ENCODE measurements around the gene WIPF1.
"Not testable (repeated sequence)": the region's sequence is repeated elsewhere in the genome, so short reads cannot be mapped to it uniquely, and the experiment has no call there.

WIPF1 gene

GRCh38 chr2:174569678-174570077 lies 27.9 kb downstream of the WIPF1 start:
- no peak for DNase-seq

DNA sequence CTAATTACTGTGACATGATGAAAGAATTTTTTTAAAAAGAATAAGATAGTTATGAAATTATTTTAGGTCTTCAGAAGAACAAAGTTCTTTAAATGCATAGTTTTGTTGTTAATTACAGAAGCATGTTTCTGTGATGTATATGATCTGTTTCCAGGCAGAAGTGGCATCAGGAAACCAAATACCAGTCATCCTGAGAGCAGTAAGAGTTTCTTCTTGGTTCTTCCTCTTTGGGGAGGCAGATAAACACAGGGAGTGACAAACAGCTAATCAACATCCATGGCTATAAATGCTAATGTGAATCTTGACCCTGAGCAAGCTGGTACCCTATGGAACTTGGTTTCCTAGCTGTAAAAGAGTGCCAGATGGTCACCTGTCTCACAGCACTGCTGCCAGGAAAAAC lies 29.2 kb downstream of the WIPF1 start:
- no peak for DNase-seq

DNA sequence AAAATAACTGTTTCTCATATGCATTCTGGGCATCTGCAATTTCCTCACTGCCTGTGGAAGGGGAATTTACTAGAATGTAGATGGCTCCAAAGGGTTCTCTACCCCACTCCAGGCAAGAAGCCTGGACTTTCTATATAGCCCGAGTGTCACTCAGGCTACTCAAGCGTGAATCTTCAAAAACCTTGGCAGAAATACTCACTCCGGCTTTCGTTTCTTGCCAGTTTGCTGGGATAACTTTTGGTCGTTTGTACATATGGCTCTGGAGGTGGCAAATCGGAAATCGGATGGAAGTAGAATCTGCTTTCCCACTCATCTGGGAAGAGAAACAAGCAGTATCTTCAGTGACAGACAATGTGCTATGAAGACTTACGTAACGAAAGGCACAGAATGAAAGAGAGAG lies 30.7 kb downstream of the WIPF1 start:
- DNase-seq, result no peak

DNA sequence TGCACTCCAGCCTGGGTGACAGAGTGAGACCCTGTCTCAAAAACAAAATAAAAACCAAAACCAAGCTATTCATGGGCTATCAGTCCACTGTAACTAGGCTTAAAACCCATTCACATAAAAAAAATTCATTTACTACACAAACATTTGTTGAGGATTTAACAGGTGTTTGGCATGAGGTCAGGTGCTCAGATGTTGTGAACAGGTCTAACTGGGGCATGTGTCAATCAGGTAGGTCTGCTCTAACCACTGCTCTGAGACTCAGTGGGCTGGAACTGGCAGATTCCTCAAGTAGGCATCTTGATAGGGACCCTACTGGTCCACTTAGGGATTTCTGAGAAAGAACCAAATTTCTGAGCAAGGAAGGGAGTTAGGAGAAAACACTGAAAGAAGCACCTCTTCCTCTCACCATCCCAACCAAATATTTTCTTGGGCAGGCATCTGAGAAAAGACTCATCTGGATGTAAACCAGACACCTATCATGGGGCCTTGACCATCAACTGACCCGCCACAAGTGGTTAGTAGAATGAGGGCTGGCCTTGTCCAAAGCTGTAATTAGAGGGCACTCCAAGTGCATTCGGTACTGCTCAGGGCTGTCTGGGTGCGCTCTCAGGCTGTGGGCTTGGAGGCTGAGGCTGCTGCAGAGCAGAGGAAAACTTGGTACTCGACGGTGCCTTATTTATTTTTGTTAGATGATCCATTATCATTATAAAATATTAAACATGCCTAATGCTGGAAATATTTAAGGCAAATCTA lies 33.9 kb downstream of the WIPF1 start:
- DNase-seq, result no peak

DNA sequence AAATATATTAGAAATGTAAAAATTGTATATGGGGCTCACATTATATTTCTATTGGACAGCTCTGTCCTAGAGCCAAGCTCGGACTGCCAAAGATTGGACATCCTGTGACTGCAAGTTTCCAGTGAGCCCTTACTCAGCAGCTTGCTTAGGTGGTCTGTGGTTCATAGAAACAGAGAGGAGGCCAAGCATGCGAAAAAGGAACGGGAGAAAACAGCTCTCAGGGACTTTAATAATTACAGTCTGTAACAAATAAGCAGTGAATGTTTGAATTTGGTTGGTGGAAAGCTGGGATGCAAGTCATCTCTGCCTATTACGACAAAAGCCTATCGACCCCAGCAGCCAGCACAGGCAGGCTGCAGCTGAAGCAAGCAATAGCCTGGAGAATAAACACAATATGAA lies 35.6 kb downstream of the WIPF1 start:
- no peak for DNase-seq

DNA sequence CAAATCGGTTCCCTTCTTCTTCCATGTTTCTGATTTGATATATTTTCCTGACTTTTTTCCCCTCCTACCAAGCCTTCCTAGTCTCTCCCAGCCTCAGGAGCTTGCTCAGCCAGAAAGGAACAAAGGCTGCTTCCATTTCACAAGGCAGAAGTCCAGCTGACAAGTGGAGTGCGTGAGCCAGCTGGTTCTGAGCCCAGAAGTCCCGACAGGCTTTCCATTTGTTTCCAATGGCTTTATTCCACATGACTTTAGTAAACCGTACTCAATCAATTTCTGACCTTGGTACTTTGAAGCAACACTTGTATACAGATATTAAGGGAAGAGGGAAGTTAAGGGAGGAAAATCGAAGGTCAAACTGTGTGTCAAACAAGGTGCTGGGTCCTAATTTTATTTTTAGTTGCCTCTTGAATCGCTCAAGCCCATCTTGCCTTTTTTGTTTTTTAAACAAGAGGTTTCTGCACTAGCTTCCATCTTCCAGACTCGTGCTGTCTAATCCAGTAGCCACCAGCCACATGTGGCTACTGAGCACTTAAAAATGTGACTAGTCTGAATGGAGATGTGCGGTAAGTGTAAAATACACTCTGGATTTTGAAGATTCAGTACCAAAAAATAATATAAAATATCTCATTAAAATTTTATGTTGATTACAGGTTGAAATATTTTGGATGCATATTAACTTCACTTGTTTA lies 36.2 kb downstream of the WIPF1 start:
- DNase-seq, result no peak

DNA sequence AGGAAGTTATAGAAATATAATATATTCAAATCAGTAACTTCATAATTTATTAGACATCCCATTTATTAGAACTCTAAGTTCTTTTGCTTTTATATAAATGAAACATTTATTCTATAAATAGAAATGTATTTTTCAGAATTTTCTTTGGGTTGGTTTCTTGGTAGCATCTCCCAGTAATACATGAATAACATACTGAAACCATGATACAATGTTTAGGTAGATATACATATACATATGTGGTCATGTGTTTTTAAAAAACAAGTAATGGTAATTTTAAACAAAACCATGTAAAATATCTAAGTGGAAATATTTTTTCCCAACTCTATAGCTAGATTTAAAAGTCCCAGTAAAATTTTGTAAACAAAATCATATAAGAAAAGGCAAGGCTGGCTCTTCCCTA lies 36.9 kb downstream of the WIPF1 start:
- DNase-seq, result no peak

- no peak for DNase-seq
Observed at GRCh38 chr2:174555998-174556397, 41.6 kb downstream of the WIPF1 start.

DNA sequence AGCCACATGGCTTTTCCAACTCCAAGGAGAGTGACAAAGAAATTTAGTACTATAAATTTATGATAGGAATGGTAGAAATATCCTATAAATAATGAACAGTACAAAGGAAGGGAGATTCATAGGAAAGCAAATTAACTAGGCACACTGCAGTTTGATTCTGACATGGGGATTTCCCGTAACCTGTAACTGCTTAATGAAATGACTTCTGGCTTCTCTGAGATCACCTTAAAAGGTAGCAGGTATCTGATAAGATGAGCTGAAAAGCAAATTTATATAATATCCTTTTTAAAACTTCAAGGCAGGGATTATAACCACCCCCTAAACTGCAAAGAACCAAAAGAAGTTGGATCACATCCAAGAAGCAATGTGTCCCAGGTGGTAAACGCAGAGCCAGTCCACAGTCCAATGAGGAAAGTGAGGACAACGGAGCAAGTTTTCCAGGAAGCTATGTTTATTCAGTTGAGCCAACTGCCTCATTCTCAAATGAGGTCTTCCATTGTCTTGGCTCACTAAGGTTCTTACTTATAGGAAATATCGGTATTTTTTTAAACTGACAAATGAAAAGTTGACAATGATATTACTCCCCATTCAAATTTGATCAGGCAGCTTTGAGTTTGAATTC lies 43.0 kb downstream of the WIPF1 start:
- no peak for DNase-seq

GRCh38 chr2:174553811-174554493 lies 43.7 kb downstream of the WIPF1 start:
- peak in 1 of 2 donors; percentile 15 for DNase-seq

DNA sequence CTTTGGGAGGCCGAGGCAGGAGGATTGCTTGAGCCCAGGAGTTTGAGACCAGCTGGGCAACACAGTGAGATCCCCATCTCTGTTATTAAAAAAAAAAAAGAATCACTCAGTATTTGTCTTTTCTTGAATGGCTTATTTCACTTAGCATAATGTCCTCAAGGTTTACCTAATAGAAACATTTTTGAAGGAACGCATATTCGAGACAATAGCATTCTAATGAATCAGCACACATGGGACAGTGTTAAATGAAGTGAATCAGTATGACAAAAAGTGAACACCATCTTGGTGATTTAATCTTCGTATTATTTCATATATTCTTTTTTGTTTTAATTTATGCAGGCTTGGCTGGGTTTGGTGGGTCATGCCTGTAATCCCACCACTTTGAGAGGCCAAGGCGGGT lies 44.7 kb downstream of the WIPF1 start:
- no peak for DNase-seq

DNA sequence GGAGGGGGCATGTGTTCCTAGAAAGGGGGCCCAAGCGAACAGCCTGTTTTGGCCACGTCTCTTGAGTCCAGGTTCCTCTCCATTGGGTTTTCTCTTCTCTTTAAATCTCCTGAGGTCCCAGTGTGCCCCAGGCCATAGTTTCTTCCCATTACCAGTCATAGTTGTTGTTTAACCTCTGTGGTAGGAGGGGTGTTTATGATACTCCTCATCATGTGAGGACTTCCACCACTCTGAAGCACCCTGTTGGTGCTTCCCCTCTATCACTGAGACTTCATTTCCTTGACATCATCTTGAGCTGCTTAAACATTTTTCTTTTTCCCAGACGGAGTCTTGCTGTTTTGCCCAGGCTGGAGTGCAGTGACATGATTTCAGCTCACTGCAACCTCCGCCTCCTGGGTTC lies 45.9 kb downstream of the WIPF1 start:
- no peak for DNase-seq

DNA sequence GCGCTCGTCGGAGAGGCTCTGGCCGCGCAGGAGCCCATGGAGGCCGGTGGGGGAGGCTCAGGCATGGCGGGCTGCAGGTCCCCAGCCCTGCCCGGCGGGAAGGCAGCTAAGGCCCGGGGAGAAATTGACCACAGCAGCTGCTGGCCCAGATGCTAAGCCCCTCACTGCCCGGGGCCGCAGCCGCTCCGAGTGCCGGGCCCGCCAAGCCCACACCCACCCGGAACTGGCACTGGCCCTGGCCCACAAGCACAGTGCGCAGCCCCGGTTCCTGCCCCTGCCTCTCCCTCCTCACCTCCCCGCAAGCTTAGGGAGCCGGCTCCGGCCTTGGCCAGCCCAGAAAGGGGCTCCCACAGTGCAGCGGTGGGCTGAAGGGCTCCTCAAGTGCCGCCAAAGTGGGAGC lies 49.0 kb downstream of the WIPF1 start:
- not testable (repeated sequence) for DNase-seq

DNA sequence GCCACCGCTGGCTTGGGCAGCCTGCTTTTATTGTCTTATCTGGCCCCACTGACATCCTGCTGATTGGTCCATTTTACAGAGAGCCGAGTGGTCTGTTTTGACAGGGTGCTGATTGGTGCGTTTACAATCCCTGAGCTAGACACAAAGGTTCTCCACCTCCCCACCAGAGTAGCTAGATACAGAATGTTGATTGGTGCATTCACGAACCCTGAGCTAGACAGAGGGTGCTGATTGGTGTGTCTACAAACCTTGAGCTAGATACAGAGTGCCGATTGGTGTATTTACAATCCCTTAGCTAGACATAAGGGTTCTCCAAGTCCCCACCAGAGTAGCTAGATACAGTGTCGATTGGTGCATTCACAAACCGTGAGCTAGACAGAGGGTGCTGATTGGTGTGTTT lies 49.6 kb downstream of the WIPF1 start:
- DNase-seq, result not testable (repeated sequence)

DNA sequence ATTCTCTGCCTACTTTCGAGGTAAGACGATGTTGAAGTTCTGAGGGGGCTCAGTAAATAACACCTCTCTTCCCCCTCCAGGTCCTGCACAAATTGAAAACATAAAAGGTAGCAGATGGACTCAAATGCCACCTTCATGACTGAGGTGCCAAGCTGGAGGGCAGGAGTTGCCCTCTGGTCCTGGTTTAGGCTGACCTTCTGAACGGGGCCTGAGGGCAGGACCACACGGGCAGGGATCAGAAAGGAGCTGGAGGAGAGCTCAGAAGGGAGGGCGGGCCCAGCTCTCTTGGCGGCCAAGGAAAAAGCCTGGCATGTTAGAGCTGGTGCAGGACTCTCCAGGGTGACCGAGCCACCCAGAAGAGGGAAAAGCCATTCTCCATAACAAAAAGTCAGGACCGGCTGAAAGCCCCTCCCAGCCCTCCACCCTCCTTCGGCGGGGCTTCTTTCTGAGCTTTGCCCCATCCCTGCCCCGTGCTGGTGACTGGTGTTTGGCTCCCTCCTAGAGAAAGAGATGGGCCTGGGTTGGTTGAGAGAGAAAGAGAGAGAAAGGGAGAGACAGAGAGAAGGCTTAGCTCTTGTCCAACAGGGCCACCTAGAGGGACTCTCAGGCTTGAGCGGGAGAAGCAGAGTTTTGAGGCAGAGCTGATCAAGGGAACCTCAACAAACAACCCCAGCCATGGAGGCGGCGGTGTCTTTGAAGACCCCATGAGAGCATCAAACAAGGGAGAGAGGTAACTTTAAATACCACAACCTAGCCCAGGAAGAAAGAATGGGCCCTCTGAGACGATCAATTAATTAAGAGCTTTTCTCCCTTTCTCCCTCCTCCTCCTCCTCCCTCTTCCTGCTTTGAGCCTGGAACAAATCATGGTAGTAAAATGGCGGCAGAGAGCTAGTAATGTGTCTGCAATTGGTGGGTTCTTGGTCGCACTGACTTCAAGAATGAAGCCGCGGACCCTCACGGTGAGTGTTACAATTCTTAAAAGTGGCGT lies 50.8 kb downstream of the WIPF1 start:
- DNase-seq, result no peak

- DNase-seq, result no peak
Observed at GRCh38 chr2:174545240-174545639, 52.4 kb downstream of the WIPF1 start.

DNA sequence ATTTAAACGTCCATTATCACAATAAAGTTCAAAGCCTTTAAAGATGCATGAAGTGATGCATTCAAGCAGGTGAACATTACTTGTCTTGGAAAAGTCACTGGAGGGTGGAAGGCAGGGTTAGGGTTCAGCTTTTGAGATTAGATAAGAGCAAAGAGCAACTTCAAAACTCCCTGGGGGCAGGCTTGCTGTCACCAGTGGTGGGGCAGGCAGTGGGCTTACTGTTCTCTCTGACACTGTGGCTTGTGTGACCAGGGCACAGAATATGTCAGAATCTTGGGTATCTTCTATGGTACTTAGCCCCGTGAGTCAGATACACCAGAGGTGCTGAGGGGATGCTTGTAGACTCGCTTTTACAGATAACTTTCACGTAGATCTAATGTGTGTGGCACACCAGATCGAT lies 52.8 kb downstream of the WIPF1 start:
- DNase-seq, result no peak

DNA sequence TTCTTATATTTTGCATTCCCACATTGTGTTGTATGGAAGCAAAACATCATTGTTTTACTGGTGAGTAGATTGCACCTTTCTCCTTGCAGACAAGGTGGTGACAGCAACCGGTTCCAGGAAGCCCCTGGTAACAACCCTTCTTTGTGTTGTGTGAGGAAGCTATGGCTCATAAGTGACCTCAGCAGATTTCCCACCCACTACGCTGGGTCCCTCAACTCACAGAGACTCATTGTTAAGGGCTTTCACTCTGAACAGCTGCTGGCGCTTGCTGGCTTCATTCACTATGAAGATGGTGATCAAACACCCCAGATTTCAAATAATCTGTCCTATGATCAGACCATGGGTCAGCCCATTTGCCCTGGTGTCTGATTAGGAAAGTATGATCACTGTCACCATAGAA lies 53.4 kb downstream of the WIPF1 start:
- DNase-seq, result no peak

GRCh38 chr2:174540893-174541292 lies 56.7 kb downstream of the WIPF1 start:
- no peak for DNase-seq

DNA sequence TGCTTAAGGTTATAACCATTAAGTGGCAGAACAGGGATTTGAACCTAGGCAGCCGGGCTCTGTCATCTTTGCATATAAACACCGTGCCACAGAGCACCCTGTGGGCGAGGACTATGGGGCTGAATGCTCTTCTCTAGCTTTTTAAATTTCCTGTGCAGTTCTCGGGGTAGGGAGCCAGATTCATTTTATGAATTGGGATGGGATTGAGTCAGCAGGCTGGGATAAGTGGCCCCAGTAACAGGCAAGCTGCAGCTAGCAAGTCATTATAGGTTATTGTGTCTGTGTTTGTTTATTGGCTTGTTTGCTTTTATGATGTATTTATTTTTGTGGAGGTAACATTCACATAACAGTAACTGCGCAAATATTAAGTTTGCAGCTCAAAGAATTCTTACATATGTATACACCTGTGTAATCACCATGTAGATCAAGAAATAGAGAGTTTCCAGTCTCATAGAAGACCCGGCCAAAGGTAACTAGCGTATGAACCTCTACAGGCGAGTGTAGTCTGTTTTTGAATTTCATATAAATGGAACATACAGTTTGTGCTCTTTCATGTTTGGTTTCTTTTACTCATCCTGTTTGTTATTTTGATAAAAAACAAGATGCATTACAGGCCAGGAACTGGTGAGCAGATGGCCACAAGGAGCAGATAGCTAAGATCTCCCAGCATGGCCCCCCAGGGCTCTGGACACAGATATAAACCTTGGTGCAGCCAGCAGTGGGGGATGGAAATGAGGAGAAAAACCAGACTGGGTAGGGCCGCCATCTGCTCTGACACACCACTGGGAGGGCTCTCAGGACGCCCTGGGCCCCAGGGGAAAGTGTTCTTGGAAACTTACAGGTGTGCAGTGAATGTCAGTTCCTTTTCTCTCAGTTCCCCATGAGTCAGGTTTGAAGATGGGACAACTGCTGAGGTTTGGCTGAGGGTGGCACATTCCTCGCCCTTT lies 61.6 kb downstream of the WIPF1 start:
- no peak for DNase-seq

GRCh38 chr2:174535083-174535482 lies 62.5 kb downstream of the WIPF1 start:
- DNase-seq, result no peak

Data from activated CD4-positive, alpha-beta T cell treated with anti-CD3 and anti-CD28 coated beads for 4 hours (primary cell).